ENCODE measurements around the gene NLGN4X.
"Not testable (repeated sequence)": the region's sequence is repeated elsewhere in the genome, so short reads cannot be mapped to it uniquely, and the experiment has no call there.

Gene NLGN4X

DNA sequence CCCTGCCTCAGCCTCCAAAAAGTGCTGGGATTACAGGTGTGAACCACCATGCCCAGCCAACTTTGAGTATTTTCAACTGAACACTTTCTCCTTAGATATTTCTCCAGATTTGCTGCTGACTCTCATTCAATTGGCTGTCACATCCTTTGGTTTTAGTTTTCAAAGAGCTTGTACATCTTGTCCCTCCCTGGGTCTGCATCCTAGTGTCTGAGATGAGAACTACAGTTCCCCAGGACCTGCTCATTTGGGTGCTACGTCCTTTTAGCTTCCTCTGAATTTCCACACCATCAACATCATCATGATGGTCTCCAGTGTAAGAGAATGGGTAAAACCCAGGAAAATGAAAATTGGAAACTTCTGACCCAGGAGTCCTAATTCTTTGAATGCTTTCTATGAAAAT, 312.9 kb downstream of the NLGN4X start:
- no peak overlapping the region for H3K4me3 ChIP-seq (ENCODE audit: low read length)
- TF ChIP-seq ZNF274 (IDR thresholded peaks at IDR 0.05; ENCODE audit: low read depth, low read length): no peak

DNA sequence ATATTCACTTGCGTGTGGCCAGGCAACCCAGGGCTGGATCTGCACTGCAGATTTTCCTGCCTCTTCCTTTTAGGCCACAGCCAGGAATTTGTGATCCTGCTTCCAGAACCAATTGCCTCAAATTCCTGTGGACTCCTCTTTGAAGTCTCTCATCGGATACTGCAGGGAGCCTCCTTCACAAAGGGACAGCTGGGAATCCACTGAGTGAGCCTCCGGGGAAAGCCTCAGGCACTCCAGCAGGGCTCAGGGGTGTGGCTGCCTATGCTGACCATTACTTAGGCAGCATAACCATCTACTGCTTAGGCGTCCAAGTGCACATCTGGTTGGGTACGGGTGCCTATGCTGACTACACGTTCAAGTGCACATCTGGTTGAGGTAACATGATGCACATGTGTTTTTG, 321.5 kb downstream of the NLGN4X start:
- no peak for TF ChIP-seq ZNF274 (IDR thresholded peaks at IDR 0.05; ENCODE audit: low read depth, low read length)
- no peak overlapping the region for H3K4me3 ChIP-seq (ENCODE audit: low read length)

DNA sequence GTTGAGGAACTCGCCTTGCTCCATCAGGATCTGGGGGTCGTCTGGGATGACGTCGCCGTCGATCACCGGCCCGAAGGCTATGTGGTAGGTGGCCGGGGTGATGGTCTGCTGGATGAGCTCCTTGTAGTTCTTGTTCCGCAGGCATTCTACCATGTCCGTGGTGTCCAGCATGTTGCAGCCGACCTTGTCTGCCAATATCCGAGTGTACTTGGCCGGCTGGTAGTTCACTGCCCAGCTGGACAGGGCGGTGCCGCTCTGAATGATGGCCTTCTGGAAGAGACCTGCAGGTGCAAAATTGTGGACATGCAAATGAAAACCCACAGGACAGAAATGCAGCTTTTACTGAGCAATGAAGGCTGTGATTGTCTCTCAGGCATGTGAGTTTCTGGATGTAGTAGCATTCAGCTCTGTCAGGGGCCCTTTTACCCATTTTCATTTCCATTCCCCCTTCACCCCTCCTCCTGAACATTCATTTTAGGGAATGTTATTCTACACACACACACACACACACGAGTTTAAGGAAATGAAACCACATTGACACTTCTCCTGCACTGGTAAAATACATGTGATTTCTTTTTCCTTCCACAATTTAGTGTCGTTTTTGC, 325.0 kb downstream of the NLGN4X start:
- H3K4me3 ChIP-seq (ENCODE audit: low read length): not testable (repeated sequence)

DNA sequence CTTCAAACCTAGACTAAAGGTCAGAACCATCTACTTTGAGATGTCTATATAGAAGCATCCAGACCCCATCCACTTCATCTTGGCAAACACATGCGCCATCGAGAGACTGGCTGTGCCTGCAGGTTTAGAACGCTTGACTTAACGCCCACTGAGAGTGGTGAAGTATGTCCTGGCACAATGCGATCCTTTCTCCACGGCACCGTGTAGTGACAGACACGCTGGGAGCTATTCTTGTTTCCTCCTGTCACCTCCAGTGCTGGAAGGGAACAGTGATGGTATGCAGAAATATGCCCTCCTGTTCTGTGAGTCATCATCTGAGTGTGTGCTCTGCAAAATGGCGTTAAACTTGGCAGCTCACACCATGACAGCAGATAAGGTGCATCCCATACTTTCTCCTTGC, 330.2 kb downstream of the NLGN4X start:
- TF ChIP-seq ZNF274 (IDR thresholded peaks at IDR 0.05; ENCODE audit: low read depth, low read length): no peak
- no peak overlapping the region for H3K4me3 ChIP-seq (ENCODE audit: low read length)

DNA sequence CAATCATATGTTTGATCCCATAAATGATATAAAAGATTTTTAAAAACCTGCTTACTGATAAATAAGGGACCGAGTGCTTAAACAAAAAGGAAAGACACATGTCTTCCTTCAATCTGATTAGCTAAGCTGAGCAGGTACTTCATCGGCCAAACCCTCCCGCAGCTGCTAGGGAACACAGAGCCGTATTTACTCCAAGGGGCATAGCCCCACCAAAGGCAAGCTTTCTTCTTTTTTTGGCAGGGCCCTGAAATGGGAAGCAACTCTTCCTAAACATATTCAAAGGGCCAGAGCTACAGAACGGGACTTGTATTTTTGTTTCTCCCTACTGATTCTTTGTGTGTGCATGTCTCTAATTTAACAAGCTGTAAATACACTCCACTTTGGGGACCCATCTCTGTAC, 337.3 kb downstream of the NLGN4X start:
- no peak for TF ChIP-seq ZNF274 (IDR thresholded peaks at IDR 0.05; ENCODE audit: low read depth, low read length)
- H3K4me3 ChIP-seq (ENCODE audit: low read length): no peak overlapping the region

DNA sequence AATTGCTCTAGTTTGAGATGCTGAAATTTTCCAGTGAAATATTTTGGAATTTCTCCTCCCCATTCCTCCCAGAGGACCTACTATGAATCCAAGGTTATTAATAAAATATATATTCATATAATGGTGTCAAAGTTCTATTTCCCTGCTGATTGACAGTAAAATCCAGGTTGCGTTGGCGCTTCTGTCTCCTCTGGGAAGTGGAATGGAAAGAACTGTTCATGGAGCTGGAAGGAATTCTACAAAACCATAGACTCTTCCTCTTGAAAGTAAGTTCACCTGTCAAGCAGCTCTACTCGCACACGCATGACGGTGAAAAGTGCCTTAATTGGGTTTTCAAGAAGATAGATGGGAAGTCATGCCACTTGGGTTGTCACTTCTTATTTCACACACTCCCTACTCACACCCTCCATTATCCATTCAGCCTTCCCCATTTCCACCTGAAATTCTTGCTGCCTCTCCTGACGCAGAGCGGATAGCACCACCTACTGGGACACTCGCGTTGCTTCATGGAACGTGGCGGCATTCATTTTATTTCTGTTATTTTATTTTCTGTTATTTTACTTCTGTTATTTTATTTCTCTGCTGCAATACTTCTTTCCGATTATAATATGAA, 351.6 kb downstream of the NLGN4X start:
- H3K4me3 ChIP-seq (ENCODE audit: low read length): no peak overlapping the region
- no peak for TF ChIP-seq ZNF274 (IDR thresholded peaks at IDR 0.05; ENCODE audit: low read depth, low read length)

DNA sequence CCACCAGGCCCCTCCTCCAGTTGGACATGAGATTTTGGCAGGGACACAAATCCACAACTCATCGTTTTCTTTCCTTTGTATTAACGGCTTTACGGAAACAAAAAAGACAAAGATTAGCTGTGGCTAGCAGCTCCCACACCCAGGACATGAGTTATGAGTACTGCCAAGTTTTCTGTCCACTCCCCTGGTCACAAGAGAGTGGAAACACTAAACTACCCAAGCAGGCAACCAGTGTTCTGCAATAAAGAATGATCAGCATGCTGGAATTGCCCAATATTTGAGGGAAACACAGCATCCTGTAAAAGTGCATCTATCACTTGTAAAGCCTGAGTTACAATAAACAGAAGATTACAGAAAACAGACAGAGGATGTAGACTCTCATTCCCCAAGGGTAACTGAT, 358.4 kb downstream of the NLGN4X start:
- no peak for TF ChIP-seq ZNF274 (IDR thresholded peaks at IDR 0.05; ENCODE audit: low read depth, low read length)
- no peak overlapping the region for H3K4me3 ChIP-seq (ENCODE audit: low read length)

DNA sequence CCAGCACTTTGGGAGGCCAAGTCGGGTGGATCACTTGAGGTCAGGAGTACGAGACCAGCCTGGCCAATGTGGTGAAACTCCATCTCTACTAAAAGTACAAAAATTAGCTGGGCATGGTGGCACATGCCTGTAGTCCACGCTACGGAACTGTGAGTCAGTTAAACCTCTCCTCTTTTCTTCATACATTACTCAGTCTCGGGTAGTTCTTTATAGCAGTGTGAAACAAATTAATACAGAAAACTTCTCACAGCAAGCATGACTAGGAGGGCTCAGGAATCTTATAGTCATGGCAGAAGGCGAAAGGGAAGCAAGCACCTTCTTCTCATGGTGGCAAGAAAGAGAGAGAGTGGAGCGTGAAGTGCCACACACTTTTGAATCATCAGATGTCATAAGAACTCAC, 358.9 kb downstream of the NLGN4X start:
- H3K4me3 ChIP-seq (ENCODE audit: low read length): no peak overlapping the region
- no peak for TF ChIP-seq ZNF274 (IDR thresholded peaks at IDR 0.05; ENCODE audit: low read depth, low read length)

DNA sequence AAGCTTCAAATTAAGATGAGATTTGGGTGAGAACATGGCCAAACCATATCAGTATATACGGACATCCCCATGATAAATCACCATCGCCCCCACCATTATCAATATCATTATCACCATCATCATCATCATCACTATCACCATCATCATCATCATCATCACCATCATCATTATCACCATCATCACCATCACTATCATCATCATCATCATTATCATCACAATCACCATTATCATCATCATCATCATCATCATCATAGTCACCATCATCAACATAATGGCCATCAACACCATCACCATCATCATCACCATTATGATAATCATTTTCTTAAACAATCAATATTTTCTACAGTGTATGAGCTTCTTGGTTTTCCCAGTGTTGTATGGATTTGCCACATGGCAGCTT, 360.9 kb downstream of the NLGN4X start:
- H3K4me3 ChIP-seq (ENCODE audit: low read length): no peak overlapping the region
- no peak for TF ChIP-seq ZNF274 (IDR thresholded peaks at IDR 0.05; ENCODE audit: low read depth, low read length)

DNA sequence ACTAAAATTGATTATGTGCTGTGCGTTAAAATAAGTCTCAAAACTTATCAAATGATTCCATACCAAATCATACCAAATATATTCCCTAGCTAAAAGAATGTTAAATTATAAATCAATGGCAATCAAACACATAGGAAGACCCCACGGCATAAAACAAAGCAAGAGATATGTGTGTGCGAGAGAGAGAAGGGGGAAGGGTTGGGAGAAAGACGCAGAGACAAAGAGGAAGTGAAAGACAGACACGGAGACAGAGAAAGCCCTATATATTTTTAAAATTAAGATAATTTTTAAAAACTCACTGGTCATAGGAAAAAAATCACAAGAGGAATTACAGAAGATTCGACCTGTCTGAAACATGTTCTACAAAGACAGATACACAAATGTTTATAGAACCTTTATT, 371.4 kb downstream of the NLGN4X start:
- no peak for TF ChIP-seq ZNF274 (IDR thresholded peaks at IDR 0.05; ENCODE audit: low read depth, low read length)
- no peak overlapping the region for H3K4me3 ChIP-seq (ENCODE audit: low read length)

DNA sequence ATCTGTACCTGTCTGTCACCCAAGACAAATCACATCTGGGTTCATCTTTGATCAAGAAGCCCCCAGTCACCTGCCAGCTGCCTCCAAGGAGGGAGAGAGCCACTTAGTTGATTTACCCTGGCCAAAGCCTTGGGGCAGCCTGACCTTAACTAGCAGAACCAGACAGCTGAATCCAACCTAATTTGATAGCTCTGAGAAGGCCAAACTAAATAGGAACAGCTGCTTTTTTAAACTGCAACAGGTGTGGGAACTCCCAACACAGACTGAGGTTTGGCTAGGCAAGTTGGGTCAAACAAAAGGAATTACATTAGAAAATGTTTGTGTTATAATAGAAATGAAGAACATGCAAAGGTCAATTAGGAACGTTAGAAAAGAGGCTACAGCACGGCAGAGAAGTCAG, 375.7 kb downstream of the NLGN4X start:
- no peak for TF ChIP-seq ZNF274 (IDR thresholded peaks at IDR 0.05; ENCODE audit: low read depth, low read length)
- no peak overlapping the region for H3K4me3 ChIP-seq (ENCODE audit: low read length)

DNA sequence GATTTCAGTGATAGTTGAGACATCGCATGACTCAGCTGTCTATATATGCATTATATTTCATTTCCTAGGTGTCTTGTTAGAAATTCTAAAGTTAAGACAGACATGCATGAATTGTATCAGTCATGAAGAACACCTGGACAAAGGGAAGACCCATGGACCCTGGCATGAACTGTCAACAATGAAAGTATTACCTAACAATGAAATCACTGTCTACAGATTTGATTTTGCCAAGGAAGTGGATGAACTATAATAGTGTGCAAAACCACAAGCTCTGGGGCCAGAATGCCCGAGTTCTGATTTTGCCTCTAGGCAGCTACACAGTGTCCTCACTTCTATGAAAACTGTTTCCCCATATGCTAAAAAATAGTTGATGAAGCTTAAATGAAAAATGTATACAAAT, 386.1 kb downstream of the NLGN4X start:
- no peak for TF ChIP-seq ZNF274 (IDR thresholded peaks at IDR 0.05; ENCODE audit: low read depth, low read length)
- H3K4me3 ChIP-seq (ENCODE audit: low read length): no peak overlapping the region
